HepG2 (cell line): Measurements from ENCODE around the gene ETF1. TPM values are rescaled to one million over a fixed set of nuclear protein-coding genes. Genes with fewer than 3 reads are reported as not detected.

Experiments used
- ATAC-seq: fragments of 200-7000 bp; cut with Tn5 transposase; 3 replicates; pipeline ENCODE4 v1.9.1; 2020; ENCODE audit warnings: mild to moderate bottlenecking, moderate library complexity
- BruUV-seq: library from RNA; stranded (reverse); fragments of 400-500 nt; replicated peaks from 2 replicates; lab custom pipeline; 2021; lab: Mats Ljungman, UMichigan
- CTCF ChIA-PET: fragments of 300-600 bp; formaldehyde crosslinking; extraction: SDS; loops from one replicate; lab custom pipeline; 2021; ENCODE audit warnings: low total read pairs, inconsistent platforms, low intra/inter-chr PET ratio; lab: Yijun Ruan, JAX
- POLR2A ChIA-PET: fragments of 350-600 bp; sonication (Branson Sonifier 250); formaldehyde crosslinking; loops from one replicate; lab custom pipeline; 2020; ENCODE audit warnings: antibody characterized with exemption, inconsistent platforms; lab: Yijun Ruan, JAX
- DNase-seq: peaks from one replicate; pipeline ENCODE4 v3.0.0-alpha.2; 2015; ENCODE audit warnings: low spot score
- FAIRE-seq: peaks from 3 replicates; lab custom pipeline; 2011; peaks lifted over from hg19 to GRCh38; lab: Jason Lieb, UNC
- H2AFZ ChIP-seq: one replicate; pipeline ENCODE4 v1.6.1; 2011; ENCODE audit warnings: low read length, inconsistent platforms
- H3K27ac ChIP-seq: fragments of 300-600 bp; 3 replicates; pipeline ENCODE4 v1.8.0; 2011; ENCODE audit warnings: mixed run types, mild to moderate bottlenecking, mixed read lengths, low read length, inconsistent platforms; ENCODE audit not compliant: insufficient read depth; ENCODE audit errors: extremely low read length
- H3K27me3 ChIP-seq, 2 experiments: fragments of 200-600 bp in 1 of 2; 2 replicates in 1 of 2; 3 replicates in 1 of 2; pipeline versions ENCODE4 v1.6.0 to v1.8.0; 2011; ENCODE audit warnings: low read length in 2 of 2, mild to moderate bottlenecking in 2 of 2, moderate library complexity in 2 of 2, inconsistent platforms in 1 of 2; ENCODE audit not compliant: insufficient read depth in 2 of 2, control insufficient read depth in 1 of 2
- H3K36me3 ChIP-seq, 2 experiments: fragments of 200-600 bp in 1 of 2; replicated peaks in 1 of 2; 2 replicates in 1 of 2; 3 replicates in 1 of 2; pipeline versions ENCODE4 v1.5.1 to v1.8.0; 2011; ENCODE audit warnings: low read length in 2 of 2, inconsistent platforms in 1 of 2; ENCODE audit not compliant: insufficient read depth in 2 of 2, control insufficient read depth in 1 of 2
- H3K4me1 ChIP-seq: 2 replicates; pipeline ENCODE4 v1.5.1; 2012; ENCODE audit warnings: low read length, inconsistent platforms; ENCODE audit not compliant: insufficient read depth
- H3K4me2 ChIP-seq: 2 replicates; pipeline ENCODE4 v1.6.0; 2011; ENCODE audit warnings: low read depth, low read length, inconsistent platforms
- H3K4me3 ChIP-seq, 3 experiments: fragments of 200-600 bp in 1 of 3; sonication (generic), shearing (Covaris generic) in 1 of 3; replicated peaks in 1 of 3; 2 replicates each; pipeline ENCODE4 v1.5.1; 2011 to 2016; ENCODE audit warnings: low read length in 3 of 3, inconsistent platforms in 2 of 3, low read depth in 2 of 3, mild to moderate bottlenecking in 2 of 3, control low read depth in 1 of 3, mixed read lengths in 1 of 3; ENCODE audit not compliant: insufficient read depth in 1 of 3
- H3K79me2 ChIP-seq: one replicate; pipeline ENCODE4 v1.6.1; 2011; ENCODE audit warnings: low read length, inconsistent platforms; ENCODE audit not compliant: insufficient read depth
- H3K9ac ChIP-seq: 2 replicates; pipeline ENCODE4 v1.6.0; 2011; ENCODE audit warnings: mild to moderate bottlenecking, low read depth, low read length, inconsistent platforms; ENCODE audit not compliant: insufficient read depth
- H3K9me3 ChIP-seq: 2 replicates; pipeline ENCODE4 v1.5.1; 2012; ENCODE audit warnings: mild to moderate bottlenecking, low read length
- H4K20me1 ChIP-seq: 2 replicates; pipeline ENCODE4 v1.6.0; 2011; ENCODE audit warnings: inconsistent platforms, mild to moderate bottlenecking, low read length, moderate library complexity; ENCODE audit not compliant: insufficient read depth
- AGO1 ChIP-seq: fragments of 200-400 bp; formaldehyde crosslinking; IDR thresholded peaks from 2 replicates; pipeline ENCODE4 v1.6.1; 2017; ENCODE audit warnings: mild to moderate bottlenecking, low read depth, low read length, moderate library complexity; ENCODE audit not compliant: poor library complexity, severe bottlenecking
- HNRNPK ChIP-seq: fragments of 200-400 bp; formaldehyde crosslinking; IDR thresholded peaks from 2 replicates; pipeline ENCODE4 v1.6.1; 2018; ENCODE audit warnings: low read length, low read depth, moderate library complexity, mild to moderate bottlenecking; ENCODE audit not compliant: poor library complexity, severe bottlenecking
- MTF2 ChIP-seq: sonication (generic); formaldehyde crosslinking; IDR thresholded peaks from 2 replicates; pipeline ENCODE4 v1.5.0; 2020; ENCODE audit warnings: missing genetic modification reagents, borderline replicate concordance
- PCBP2 ChIP-seq: fragments of 200-400 bp; formaldehyde crosslinking; optimal IDR thresholded peaks from 2 replicates; pipeline ENCODE3; 2018; ENCODE audit warnings: low read length, low read depth; ENCODE audit not compliant: poor library complexity, severe bottlenecking
- POLR2A ChIP-seq, 2 experiments: IDR thresholded peaks; 2 replicates each; pipeline ENCODE4 v1.6.1; 2011; ENCODE audit warnings: low read depth in 2 of 2, low read length in 2 of 2, mild to moderate bottlenecking in 1 of 2, moderate library complexity in 1 of 2; ENCODE audit not compliant: insufficient read depth in 1 of 2
- POLR2AphosphoS2 ChIP-seq: IDR thresholded peaks from 2 replicates; pipeline ENCODE4 v1.6.1; 2011; ENCODE audit warnings: low read depth, low read length, improper control_type of control experiment
- SETDB1 ChIP-seq: sonication (generic); formaldehyde crosslinking; IDR thresholded peaks from 2 replicates; pipeline ENCODE4 v1.5.1; 2020; ENCODE audit warnings: missing genetic modification reagents, mild to moderate bottlenecking, borderline replicate concordance
- WGBS: methylation state at CpG from one replicate; pipeline ENCODE4 v1.1.6; 2017; ENCODE audit warnings: low lambda C conversion rate; 5-methylcytosine and 5-hydroxymethylcytosine counted together
- in situ Hi-C: cut with HindIII; loops from 2 replicates; pipeline ENCODE4 v1.10.0; 2017; ENCODE audit warnings: low pct_unique_long_range_greater_than_20kb; ENCODE audit not compliant: extremely low pct_ligation_motif_present
- intact Hi-C: fragments of 100-400 bp; cut with micrococcal nuclease; formaldehyde crosslinking; loops from one replicate; pipeline ENCODE4 v1.10.0; 2022; ENCODE audit not compliant: unreplicated experiment
- polyA plus RNA-seq, 8 experiments: library from polyadenylated mRNA; depleted of rRNA in 3 of 8; stranded (reverse) in 7 of 8; unstranded in 1 of 8; fragments of >200 nt; fragmentation: Illumina TruSeq in 4 of 8; extraction: Trizol in 4 of 8; gene quantifications; 2 replicates each; pipeline versions ENCODE4 v1.2.1 to v1.2.3, GENCODE V29; 2011 to 2016; ENCODE audit warnings: low read depth in 4 of 8, missing spikeins in 1 of 8, mixed read lengths in 1 of 8; ENCODE audit not compliant: insufficient read depth in 1 of 8
- total RNA-seq, 5 experiments: library from RNA; depleted of rRNA; stranded (reverse); fragments of >200 nt; fragmentation: Illumina TruSeq; extraction: Trizol; gene quantifications; 2 replicates each; pipeline ENCODE4 v1.2.3, GENCODE V29; 2016; ENCODE audit warnings: low read depth in 1 of 5

The ETF1 gene
- total and polyA plus RNA-seq, 2 of the 13 experiments (the other 11 are each of a cell fraction or from before 2014, with no cell fraction given): 52.1 to 184 TPM

DNA sequence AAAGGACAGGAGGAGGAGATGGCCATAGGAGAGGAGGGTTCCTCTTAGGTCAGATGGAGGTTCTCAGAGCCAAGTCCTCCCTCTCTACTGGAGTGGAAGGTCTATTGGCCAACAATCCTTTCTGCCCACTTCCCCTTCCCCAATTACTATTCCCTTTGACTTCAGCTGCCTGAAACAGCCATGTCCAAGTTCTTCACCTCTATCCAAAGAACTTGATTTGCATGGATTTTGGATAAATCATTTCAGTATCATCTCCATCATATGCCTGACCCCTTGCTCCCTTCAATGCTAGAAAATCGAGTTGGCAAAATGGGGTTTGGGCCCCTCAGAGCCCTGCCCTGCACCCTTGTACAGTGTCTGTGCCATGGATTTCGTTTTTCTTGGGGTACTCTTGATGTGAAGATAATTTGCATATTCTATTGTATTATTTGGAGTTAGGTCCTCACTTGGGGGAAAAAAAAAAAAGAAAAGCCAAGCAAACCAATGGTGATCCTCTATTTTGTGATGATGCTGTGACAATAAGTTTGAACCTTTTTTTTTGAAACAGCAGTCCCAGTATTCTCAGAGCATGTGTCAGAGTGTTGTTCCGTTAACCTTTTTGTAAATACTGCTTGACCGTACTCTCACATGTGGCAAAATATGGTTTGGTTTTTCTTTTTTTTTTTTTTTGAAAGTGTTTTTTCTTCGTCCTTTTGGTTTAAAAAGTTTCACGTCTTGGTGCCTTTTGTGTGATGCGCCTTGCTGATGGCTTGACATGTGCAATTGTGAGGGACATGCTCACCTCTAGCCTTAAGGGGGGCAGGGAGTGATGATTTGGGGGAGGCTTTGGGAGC, 74.7 kb downstream of the ETF1 start:
- TF ChIP-seq PCBP2 (peak; percentile 0), MTF2 (CRISPR knock-in tag) (no peak), HNRNPK (peak; percentile 27), AGO1 (peak; percentile 94), POLR2A (IDR thresholded peaks at IDR 0.05; ENCODE audit: insufficient read depth in 1 of 2, low read depth in 2 of 2, low read length in 2 of 2) (peak in 1 of 2 experiments; percentile 28; a peak in 1 of 4 replicates), SETDB1 (CRISPR knock-in tag) (no peak), POLR2AphosphoS2 (peak; percentile 90)
- Histone ChIP-seq H3K4me3 (no peak overlapping the region), H3K9me3 (no peaks in the 10 kb centered on the region), H2AFZ (no peak overlapping the region), H3K27me3 (0 out of 5 replicates have a peak, but pooled peaks cover 0 to 2% of the 10 kb centered on the region in 2 experiments), H3K4me1 (peaks cover 51% of the 10 kb centered on the region), H3K9ac (no peak overlapping the region), H4K20me1 (peaks cover 3% of the 10 kb centered on the region; the same call in 1 of the 2 replicates), H3K36me3 (peaks cover 0 to 7% of the 10 kb centered on the region in 2 experiments; a peak in 2 of 5 replicates), H3K79me2 (peaks cover 3% of the 10 kb centered on the region), H3K27ac (no peak overlapping the region), H3K4me2 (no peak overlapping the region)
- FAIRE-seq (no peak), DNase-seq (no peak), ATAC-seq (no peak)
- no TSS peak for BruUV-seq
- CTCF ChIA-PET: no interaction called here
- POLR2A ChIA-PET: interaction anchor here (1.4 to 1.5 kb wide), 2 partner anchors 36 to 83 kb away, joined by 3 to 4 read pairs; no protein-coding TSS in a partner anchor
- WGBS: 76% methylated on average over 7 of the region's 7 CpGs
- intact Hi-C loops: no loop called here
- in situ Hi-C loops: loop anchor here (5.0 kb wide), 1 partner anchor 34 kb away; no protein-coding TSS in a partner anchor
